GM12891 (cell line): ENCODE measurements around the gene SND1.

ENCODE experiments used
- POLR2A ChIP-seq: IDR thresholded peaks from 2 replicates; pipeline ENCODE4 v1.6.1; 2011; ENCODE audit warnings: low read depth, low read length, control low read depth
- POLR2AphosphoS5 ChIP-seq: IDR thresholded peaks from 2 replicates; pipeline ENCODE4 v1.6.1; 2011; ENCODE audit warnings: low read depth, low read length, control low read depth
- TAF1 ChIP-seq: IDR thresholded peaks from 2 replicates; pipeline ENCODE4 v1.6.1; 2011; ENCODE audit warnings: low read depth, low read length, control low read depth

- no peak for TF ChIP-seq POLR2A
- TF ChIP-seq POLR2AphosphoS5 = no peak
- TF ChIP-seq TAF1 = no peak
These were observed 404.9 kb downstream of the SND1 start for GRCh38 chr7:128056901-128057300.
